H1 (cell line): ENCODE results near the gene GP1BB.
"Not testable (repeated sequence)": the region's sequence is repeated elsewhere in the genome, so short reads cannot be mapped to it uniquely, and the experiment has no call there.

Experiments used
- BRCA1 ChIP-seq: IDR thresholded peaks from 2 replicates; pipeline ENCODE4 v1.6.1; 2012; ENCODE audit warnings: low read depth, low read length, improper control_type of control experiment
- CEBPB ChIP-seq: IDR thresholded peaks from 2 replicates; pipeline ENCODE4 v1.6.1; 2012; ENCODE audit warnings: low read depth, low read length
- CHD1 ChIP-seq: IDR thresholded peaks from 2 replicates; pipeline ENCODE4 v1.6.1; 2012; ENCODE audit warnings: low read depth, low read length, improper control_type of control experiment
- EP300 ChIP-seq, 2 experiments: IDR thresholded peaks; 1 replicate in 1 of 2; 2 replicates in 1 of 2; pipeline ENCODE4 v1.6.1; 2011 to 2012; ENCODE audit warnings: low read depth in 2 of 2, low read length in 2 of 2, mild to moderate bottlenecking in 2 of 2, borderline replicate concordance in 1 of 2, inconsistent platforms in 1 of 2, moderate library complexity in 1 of 2
- GABPA ChIP-seq: IDR thresholded peaks from 2 replicates; pipeline ENCODE4 v1.6.1; 2011; ENCODE audit warnings: mild to moderate bottlenecking, low read length, moderate library complexity, borderline replicate concordance; ENCODE audit not compliant: insufficient read depth
- KDM1A ChIP-seq: fragments of 200-600, 300-600 bp; sonication (generic); IDR thresholded peaks from 2 replicates; pipeline ENCODE4 v1.7.1; 2016; ENCODE audit warnings: mild to moderate bottlenecking, low read length, borderline replicate concordance
- KDM5A ChIP-seq: fragments of 200-600 bp; IDR thresholded peaks from 2 replicates; pipeline ENCODE4 v1.7.1; 2012; ENCODE audit warnings: mild to moderate bottlenecking, low read length, inconsistent platforms, mixed read lengths
- POLR2A ChIP-seq, 2 experiments: IDR thresholded peaks; 1 replicate in 1 of 2; 2 replicates in 1 of 2; pipeline ENCODE4 v1.6.1; 2011; ENCODE audit warnings: low read depth in 2 of 2, low read length in 2 of 2, mild to moderate bottlenecking in 2 of 2; ENCODE audit errors: control extremely low read depth in 1 of 2
- SIN3A ChIP-seq, 2 experiments: IDR thresholded peaks in 1 of 2; conservative IDR thresholded peaks in 1 of 2; 2 replicates each; pipeline ENCODE4 v1.6.1; 2011 to 2012; ENCODE audit warnings: low read length in 2 of 2, improper control_type of control experiment in 1 of 2, low read depth in 1 of 2, mild to moderate bottlenecking in 1 of 2
- YY1 ChIP-seq: IDR thresholded peaks from 2 replicates; pipeline ENCODE4 v1.6.1; 2011; ENCODE audit warnings: low read depth, mild to moderate bottlenecking, low read length
- ZNF274 ChIP-seq: IDR thresholded peaks from 2 replicates; pipeline ENCODE4 v1.7.0; 2012; ENCODE audit warnings: low read length, borderline replicate concordance; ENCODE audit errors: extremely low read depth
- TF ChIP-seq, protein P1 (sequence below), 3 experiments: IDR thresholded peaks; 1 replicate in 2 of 3; 2 replicates in 1 of 3; pipeline versions ENCODE4 v1.5.1 to v1.6.1; 2011; ENCODE audit warnings: low read length in 3 of 3, mild to moderate bottlenecking in 3 of 3, inconsistent platforms in 2 of 3, low read depth in 1 of 3, moderate library complexity in 1 of 3; ENCODE audit not compliant: insufficient read depth in 1 of 3; ENCODE audit errors: control extremely low read depth in 1 of 3
- TF ChIP-seq, protein P2 (sequence below): IDR thresholded peaks from 2 replicates; pipeline ENCODE4 v1.6.1; 2012; ENCODE audit warnings: inconsistent platforms

DNA sequence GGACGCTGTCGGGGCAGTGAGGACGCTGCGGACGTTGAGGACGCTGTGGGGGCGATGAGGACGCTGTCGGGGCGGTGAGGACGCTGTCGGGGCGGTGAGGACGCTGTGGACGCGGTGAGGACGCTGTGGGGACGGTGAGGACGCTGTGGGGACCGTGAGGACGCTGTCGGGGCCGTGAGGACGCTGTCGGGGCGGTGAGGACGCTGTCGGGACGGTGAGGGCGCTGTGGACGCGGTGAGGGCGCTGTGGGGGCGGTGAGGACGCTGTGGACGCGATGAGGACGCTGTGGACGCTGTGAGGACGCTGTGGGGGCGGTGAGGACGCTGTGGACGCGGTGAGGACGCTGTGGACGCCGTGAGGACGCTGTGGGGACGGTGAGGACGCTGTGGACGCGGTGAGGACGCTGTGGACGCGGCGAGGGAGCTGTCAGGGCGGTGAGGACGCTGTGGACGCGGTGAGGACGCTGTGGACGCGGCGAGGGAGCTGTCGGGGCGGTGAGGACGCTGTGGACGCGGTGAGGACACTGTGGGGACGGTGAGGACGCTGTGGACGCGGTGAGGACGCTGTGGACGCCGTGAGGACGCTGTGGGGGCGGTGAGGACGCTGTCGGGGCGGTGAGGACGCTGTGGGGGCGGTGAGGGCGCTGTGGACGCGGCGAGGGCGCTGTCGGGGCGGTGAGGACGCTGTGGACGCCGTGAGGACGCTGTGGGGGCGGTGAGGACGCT lies 2.9 kb downstream of the GP1BB start:
- TF ChIP-seq, protein P1, sequence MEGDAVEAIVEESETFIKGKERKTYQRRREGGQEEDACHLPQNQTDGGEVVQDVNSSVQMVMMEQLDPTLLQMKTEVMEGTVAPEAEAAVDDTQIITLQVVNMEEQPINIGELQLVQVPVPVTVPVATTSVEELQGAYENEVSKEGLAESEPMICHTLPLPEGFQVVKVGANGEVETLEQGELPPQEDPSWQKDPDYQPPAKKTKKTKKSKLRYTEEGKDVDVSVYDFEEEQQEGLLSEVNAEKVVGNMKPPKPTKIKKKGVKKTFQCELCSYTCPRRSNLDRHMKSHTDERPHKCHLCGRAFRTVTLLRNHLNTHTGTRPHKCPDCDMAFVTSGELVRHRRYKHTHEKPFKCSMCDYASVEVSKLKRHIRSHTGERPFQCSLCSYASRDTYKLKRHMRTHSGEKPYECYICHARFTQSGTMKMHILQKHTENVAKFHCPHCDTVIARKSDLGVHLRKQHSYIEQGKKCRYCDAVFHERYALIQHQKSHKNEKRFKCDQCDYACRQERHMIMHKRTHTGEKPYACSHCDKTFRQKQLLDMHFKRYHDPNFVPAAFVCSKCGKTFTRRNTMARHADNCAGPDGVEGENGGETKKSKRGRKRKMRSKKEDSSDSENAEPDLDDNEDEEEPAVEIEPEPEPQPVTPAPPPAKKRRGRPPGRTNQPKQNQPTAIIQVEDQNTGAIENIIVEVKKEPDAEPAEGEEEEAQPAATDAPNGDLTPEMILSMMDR (IDR thresholded peaks at IDR 0.05; ENCODE audit: control extremely low read depth in 1 of 3, insufficient read depth in 1 of 3, low read depth in 1 of 3, low read length in 3 of 3): not testable (repeated sequence)
- not testable (repeated sequence) for TF ChIP-seq YY1; BRCA1; POLR2A (IDR thresholded peaks at IDR 0.05; ENCODE audit: control extremely low read depth in 1 of 2, low read depth in 2 of 2, low read length in 2 of 2); EP300 (IDR thresholded peaks at IDR 0.05; ENCODE audit: borderline replicate concordance in 1 of 2, low read depth in 2 of 2, low read length in 2 of 2); CEBPB; KDM5A; SIN3A (conservative IDR thresholded peaks at IDR 0.05 in 1 of 2, IDR thresholded peaks at IDR 0.05 in 1 of 2; ENCODE audit: low read depth in 1 of 2, low read length in 2 of 2); ZNF274; GABPA; CHD1; KDM1A
- TF ChIP-seq, protein P2, sequence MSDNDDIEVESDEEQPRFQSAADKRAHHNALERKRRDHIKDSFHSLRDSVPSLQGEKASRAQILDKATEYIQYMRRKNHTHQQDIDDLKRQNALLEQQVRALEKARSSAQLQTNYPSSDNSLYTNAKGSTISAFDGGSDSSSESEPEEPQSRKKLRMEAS: not testable (repeated sequence)
